ENCODE data around the gene CST3. TPM values are rescaled to one million over a fixed set of nuclear protein-coding genes. Genes with fewer than 3 reads are reported as not detected.
"Not testable (repeated sequence)": the region's sequence is repeated elsewhere in the genome, so short reads cannot be mapped to it uniquely, and the experiment has no call there.

CST3 gene
- total RNA-seq, 1 donor from 2014 or later: 2.5 TPM

DNA sequence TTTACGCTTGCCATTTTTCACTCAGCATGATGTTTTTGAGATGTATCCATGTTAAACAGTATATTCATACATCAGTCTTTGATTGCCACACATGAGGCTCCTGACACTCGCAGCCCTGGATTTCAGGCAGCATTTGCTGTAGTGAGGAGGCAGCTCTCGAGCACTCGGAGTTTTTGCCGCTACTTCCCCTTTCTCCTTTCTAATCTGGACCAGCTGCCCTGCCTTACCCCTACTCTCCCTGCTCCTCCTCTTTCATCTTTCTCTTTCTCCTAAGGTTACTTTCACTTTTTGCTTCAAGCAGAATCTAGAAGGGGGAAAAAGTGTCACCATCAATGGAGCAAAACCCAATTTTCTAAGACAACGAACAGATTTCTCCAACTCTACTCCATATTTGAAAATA is 5.9 kb upstream of the CST3 start:
- intact Hi-C loops (cut with micrococcal nuclease): no loop called here

DNA sequence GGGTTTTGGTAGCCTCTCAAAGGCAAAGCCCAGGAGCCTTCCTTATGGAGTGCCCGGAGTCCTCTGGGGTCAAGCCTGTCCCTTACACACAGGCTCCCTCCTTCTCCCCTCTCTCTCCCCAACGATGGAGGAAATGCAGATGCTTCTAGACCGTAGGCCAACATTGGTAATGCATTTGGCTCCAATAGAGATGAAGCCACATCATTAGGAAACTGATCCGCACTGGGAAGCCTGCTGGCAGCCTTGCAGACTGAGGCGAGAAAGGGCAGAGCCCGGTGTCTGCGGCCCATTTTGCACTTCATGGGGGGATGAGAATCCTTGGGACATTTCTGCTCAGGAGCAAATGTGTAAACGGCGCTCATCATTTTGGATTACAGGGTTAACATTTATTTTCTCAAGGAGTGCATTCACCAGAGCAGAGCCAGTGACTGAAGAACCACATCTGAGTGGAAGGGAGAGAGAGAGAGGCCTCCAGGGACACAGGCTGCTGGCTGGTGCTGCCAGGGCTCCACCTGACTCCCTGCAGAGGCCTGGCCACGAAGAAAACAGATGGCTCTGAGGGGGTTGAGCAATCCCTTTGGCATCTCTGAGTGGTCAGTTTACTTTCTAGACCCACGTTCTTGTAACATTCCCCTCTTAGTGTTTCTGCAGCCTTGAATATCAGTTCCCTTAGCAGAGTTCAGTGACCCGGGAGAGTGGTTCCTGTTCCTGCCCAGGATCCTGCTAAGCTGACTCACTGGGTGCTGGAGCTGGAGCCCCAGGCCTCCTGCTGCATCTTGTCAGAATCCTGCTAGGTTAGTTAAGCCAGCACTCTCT is 4.4 kb upstream of the CST3 start:
- intact Hi-C loops (cut with micrococcal nuclease): no loop called here

DNA sequence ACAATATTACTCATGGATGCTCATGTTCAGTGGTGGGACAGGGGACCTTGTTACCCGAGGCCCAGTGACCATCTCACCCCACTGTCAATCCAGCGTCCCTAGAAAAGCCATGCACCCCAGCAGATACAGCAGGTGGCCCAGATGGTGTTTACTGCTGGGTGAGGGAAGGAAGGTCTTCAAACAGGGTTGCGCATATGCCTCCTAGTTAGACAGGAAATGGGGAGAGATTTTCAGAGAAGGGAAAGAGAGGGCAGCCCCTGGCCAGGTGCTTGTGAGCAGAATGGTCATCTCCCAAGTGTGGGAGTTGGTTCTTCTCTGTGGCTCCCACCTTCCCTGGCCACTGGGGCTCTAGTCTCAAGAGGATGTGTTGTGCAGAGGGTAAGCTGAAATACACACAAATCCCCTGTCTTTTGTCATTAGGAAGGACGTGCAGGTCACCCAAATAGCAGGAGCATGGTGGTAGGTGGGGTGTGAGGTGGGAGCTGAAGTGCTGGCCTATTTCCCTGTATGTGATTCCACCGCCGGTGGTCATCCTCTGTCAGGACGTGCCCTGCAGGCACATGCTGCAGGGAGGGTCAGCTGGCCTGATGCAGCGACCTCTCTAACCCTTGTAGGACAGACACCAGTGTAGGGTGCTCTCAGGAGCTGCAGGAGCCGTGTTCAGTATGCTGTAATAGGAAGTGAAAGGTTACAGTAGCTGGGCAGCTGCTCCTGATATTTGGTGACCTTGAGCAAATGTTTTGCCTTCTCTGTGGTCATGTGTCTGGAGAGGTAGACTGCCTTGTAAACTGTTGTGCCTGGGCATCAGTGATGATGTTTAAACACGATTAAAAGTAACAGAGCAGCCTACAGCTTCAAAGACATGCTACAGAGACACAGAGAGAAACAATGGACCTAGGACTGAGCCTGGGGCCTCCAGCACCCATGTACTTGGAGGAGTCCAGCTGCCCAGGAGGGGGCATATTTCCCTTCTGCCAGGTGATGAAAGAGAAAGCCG is 3.2 kb upstream of the CST3 start:
- intact Hi-C loops (cut with micrococcal nuclease): no loop called here

DNA sequence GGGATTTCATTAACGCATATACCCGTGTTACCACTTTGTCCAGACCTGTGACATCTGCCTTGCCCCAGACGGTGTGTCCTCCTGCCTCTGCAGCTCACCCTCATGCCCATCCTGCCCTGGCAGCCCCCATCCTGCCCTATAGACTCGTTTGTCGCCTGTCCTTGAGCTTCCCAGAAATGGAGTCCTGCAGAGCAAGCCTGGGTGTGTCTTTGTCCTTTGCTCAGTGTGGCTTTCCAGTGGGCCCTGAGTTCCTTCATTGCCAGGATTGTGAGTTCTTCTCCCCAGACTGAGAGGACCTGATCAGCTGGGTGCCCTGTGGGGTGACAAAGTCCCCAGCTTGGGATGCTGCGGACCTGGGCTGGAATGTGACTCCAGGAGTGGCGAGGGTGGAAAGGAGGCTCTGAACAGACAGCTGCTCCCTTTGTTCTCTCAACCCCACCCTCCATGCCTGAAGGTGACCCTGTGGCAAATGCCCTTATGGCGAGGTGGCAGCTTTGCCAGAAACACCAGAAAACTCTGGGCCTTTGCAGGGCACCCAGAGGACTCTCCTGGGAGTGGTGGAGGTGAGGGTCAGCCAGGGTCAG is 2.4 kb upstream of the CST3 start:
- intact Hi-C loops (cut with micrococcal nuclease): no loop called here

DNA sequence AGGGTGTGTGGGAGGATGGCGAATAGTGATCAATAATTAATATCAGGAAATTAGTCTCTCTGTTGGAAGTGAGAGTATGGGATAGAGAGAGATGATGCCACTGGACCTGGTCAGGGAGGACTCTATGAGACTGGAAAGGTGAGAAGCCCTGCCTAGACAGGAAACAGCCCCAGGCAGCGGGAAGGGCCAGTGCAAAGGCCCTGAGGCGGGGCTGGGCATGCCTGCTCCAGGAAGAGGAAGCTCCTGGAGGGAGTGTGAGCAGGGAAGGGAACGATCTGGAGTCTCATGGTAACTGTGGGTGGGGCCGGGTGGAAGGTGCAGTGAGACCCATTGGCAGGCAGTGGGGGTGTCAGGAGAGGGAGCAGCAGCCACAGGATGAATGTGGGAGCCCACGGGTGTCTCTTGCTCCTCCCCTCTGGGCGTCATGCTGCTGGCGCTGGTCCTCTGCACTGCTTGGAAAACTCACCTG is 1.8 kb upstream of the CST3 start:
- intact Hi-C loops (cut with micrococcal nuclease): no loop called here

DNA sequence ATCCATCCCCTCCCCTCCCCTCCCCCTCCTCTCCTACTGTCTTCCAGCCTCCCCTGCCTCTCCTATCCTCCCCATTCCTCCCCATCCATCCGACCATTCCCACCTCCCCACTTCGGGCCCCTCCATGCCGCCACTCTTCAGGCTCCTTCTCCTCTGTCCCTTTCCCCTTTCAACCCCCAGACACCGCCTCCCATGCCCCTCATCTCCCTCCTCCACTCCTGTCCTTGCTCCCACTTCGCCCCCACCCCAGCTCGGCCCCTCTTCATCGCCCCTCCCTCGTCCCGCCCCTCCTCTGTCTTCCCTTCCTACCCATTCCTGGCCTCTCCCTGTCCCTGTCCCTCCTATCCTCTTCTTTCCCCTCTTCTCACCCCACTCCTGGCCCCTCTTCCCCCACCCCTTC is 554 bp upstream of the CST3 start:
- intact Hi-C loops (cut with micrococcal nuclease): no loop called here

DNA sequence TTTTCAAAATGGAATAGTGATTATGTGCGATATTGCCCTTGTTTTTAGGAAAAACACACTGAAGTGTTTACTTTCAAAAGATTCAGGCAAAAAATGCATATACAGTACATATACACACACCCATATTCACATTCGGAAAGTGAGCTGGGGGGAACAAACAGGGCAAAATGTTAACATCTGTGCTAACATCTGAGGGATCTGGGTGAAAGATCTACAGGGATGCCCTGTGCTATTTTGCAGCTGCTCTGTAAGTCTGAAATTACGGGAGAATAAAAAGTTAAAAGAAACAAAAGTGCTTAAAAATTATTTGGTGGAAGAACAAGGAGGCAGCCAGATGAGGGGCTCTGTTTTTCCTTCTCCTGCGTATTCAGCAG is 860 bp downstream of the CST3 start:
- intact Hi-C loops (cut with micrococcal nuclease): no loop called here

DNA sequence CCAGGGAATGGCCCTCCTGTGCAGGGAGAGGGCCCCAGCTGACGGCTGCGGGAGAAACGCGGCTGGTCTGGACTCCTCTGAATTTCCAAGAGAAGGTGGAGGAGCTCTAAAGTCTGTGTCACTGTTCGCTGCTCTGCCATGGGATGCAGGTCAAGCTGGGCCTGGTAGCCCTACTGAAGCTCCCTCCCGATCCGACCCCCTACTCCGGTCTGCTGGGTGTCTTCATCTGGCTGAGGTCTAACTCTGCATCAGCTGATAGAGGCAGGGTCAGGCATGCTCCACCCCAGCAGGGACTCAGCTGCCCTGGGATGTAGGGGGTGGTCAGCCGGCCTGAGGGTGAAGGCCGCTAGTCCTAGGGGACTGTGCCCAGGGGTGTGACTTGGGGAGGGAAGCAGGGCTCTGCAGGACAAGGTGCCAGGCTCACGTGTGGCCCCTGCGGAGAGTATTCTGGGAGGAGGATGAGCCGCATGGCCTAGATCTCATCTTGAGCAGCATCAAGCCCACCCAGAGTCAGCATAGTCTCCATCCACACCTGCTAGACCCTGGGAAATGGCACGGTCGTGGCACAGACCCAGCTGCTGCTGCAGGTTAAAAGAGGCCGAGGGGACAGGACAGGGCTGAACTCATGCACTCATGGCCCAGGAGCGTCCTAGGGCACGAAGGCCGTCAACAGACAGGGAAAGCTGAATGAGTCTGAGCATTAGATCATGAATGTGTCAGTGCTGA is 1.4 kb downstream of the CST3 start:
- intact Hi-C loops (cut with micrococcal nuclease): no loop called here

DNA sequence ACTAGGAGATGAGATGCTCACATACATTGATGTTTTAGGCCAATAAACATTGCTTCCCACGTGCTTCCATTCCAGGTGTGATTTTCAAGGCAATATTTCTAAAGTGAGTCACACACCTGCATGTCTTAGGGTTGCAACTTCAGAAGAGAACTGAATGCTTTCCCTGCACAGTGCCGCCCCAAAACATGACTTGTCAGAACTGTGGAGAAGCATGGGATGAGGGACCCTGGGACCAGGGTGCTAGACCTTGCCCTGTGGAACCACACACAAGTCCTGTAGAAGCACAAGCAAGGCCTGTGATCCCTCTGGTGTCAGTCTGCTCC is 2.0 kb downstream of the CST3 start:
- intact Hi-C loops (cut with micrococcal nuclease): not testable (repeated sequence)

DNA sequence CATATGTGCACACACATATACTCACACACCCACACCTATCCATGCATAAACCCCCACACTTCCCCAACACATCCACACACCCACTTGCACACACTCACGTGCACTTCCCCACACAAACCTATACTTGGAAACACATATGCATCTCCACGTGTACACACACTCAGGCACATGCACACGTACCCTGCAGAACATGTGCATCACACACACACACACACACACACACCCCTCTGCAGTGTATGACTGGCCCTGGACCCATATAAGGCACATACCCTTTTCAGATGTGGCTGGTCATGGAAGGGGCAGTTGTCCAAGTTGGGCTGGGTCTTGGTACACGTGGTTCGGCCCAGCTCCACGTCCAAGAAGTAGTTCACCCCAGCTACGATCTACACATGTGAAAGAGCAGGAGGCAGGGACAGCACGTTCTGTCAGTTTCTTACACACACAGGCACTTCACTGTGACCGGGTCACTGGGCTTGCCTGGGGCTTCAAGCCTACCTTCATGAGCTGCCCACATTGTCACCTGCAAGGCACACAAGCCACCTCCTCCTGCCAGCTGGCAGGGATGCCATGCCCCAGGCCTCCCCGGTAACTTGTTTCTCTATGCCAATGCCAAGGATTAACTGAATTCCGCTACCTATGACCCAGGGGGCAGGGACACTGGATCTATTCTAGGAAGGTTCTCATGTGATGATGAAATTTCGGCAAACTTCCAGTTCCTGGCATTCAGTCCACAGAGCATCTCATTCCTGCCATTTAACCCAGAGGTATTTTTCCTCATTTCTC is 2.6 kb downstream of the CST3 start:
- intact Hi-C loops (cut with micrococcal nuclease): no loop called here

DNA sequence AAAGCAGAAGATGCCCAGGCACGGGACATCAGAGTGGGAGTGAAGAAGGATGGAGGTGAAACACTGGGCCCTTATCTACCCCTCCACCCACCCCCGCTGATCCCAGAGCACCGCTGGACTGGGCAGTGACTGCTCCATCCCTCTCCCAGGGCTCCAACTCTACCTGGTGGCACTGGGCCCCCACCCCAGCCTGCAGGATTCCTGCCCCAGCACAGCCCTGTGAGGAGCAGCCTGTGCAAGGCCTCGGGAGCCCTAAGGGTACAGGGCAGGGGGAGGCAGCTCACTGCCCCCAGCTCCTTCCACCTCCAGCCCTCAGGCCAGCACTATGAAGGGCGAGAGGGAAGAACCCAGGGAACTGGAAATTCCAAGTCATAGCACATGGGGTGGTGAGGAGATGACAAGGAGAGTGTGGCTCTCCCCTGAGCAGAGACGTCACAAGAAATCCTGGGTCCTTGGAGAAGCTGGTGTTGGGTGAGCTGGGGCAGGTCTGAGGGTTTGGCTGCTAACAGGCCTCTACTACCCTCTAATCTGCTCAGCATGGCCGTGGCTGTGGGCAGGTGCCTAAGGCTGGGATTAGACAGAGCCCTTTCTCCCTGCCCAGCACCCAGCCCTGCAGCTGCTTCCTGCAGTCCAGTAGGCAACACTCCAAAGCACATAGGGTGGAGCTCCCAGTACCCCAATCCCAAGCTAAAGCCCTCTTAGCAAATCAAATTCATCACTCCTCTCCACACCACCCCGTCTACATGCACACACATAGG is 3.5 kb downstream of the CST3 start:
- intact Hi-C loops (cut with micrococcal nuclease): no loop called here

DNA sequence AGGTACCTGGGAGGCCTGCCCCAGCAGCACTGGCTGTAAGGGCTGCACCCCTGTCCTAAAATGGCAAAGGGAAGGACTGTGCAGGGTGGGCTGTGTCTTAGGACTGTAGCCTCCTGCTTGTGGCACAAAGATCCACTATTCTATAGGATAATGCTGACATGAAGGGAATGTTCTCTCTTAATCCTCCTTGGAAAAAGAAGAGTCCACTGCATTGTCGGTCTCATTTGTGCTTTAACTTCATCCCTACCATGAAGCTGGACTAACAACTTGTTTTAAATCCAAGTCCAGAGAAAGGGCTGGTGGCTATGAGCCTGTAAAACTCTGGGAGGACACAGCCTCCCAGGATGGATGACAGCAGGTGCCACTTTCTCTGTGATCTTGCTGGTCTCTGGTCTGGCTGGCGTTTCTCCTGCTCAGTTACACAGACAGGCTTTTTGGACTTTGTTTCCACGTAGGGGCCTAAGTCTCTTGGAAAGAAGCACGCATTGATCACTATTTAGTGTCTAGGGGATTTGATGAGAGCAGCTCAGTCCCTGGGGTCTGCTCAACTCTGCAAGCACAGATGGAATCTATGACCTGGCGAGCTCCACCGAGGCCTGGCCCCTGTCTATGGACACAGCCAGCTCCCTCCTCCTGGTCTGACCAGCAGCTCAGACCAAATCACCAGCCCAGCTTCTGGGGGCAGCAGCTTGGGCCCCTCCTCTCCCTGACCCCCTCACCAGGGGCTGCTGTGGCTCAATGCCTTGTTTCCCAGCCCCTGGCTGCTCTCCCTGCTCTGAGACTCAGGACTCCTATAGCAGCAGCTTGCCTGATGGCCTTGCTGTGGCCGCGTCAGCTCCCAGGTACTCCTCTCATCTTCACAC is 4.8 kb downstream of the CST3 start:
- intact Hi-C loops (cut with micrococcal nuclease): no loop called here

DNA sequence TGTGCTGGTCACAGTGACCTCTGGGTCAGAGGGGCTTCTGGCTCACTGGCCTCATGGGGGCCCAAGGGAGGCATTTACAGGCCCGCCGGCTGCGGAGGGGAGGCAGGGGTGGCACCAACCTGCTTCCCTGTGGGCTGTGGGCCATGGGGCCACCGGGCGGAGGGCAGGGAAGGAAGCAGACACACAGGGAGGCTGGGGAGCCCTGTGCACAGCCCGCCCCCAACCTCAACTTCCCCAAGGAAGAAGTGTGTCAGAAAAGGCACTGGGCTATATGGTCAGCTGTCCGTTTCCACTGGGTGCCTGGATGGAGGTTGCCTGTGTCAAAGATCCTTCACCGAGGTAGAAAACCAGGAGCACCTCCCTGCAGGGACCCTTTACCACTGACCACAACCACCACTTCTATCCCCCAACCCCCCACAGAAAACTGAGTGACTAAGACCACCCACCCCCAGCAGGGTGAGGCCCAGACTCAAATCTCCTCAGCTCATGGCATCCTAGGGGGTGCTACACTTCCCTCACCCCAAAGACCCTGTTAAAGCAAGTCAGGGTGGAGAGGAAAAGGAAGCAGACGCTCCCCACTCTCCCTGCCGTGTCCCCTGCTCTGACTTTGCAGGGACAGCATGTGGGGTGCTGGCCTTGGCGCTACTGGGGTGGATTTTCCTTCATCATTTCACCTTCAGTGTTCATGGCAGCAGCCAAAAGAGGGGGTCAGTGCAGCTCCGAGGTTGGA is 5.6 kb downstream of the CST3 start:
- intact Hi-C loops (cut with micrococcal nuclease): no loop called here

DNA sequence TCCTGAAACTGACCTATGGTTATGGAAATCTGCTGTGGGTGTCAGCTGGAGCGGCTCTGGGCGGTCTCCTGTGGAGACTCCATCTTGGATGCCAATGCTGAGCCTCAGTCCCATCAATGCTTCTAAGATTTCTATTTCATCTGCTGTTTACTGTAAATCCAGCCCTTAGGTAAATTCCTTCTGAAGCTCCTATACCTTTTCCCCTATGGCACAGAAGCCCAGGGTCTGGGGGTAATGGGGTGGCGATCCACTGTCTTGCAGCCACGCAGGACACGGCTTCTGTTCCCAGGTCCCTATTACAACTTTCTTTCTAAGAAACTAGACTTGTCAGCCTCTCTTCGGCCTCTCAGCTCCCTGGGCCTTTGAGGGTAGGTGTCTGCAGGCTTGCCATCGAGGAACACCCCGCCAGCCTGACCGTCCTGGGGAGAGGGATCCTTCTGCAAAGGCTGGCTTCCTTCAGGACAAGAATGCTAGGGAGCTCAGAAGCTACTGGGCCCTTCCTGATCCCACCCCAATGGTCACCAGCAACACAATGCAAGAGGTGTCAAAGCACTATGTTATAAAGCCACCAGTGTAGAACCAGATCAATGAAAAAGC is 6.4 kb downstream of the CST3 start:
- intact Hi-C loops (cut with micrococcal nuclease): no loop called here

DNA sequence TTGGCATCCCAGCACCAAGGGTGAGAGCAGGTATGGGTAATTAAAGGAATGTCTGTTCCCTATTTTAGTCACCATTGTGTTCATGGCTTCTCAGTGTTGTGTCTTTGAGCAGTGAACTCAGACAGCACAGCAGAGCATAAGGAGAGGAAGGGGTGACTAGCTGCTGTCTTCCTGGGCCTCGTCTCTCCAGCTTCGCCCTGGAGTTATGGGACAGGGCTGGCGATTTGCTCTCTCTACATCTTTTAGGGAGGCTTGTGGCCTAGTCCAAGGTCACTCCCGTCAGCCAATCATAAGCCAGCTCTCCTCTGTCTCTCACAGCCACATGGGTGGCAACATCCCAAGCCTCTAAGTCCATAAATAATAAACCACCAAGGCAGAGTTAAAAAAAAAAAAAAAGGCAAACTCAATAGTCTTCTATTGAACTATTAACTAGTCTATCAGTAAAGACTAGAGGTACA is 7.3 kb downstream of the CST3 start:
- intact Hi-C loops (cut with micrococcal nuclease): no loop called here

DNA sequence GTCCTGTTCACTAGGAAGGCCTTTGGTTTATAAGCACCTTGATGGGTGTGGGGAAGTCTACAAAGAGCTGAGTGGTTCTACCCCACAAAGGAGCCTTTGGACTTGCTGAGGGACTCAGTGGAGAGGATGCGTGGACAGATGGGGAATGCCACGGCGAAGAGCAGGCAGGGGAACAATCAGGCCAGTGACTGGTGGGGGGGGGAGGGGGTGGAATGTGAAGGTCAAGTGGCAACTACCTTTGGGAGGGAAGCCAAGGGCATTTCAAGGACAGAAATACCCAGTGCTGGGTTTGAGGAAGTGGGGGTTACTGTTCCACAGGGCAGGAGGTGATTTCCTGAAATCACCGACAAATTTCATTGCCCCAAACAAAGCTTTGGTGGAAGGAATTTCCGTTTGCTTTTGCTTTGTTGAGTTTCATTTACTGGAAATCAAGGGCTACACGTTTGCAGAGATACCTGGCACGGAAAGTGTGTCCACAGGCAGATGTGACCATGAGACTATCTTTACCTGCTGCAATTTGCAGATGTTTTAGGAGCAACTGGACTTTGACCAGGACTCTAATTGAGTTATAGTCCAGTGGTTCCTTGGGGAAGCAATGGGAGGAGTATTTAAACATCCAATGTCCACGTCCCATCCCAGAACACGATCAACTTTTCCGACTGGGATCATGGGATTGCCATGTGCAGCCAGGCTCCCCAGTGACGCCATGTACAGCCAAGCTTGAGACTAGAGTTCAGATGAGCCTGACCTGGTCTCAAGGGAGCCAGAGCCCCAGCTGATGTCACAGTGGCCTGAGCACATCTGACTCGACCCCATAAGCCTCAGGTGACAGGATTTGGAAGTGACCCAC is 8.0 kb downstream of the CST3 start:
- intact Hi-C loops (cut with micrococcal nuclease): no loop called here

DNA sequence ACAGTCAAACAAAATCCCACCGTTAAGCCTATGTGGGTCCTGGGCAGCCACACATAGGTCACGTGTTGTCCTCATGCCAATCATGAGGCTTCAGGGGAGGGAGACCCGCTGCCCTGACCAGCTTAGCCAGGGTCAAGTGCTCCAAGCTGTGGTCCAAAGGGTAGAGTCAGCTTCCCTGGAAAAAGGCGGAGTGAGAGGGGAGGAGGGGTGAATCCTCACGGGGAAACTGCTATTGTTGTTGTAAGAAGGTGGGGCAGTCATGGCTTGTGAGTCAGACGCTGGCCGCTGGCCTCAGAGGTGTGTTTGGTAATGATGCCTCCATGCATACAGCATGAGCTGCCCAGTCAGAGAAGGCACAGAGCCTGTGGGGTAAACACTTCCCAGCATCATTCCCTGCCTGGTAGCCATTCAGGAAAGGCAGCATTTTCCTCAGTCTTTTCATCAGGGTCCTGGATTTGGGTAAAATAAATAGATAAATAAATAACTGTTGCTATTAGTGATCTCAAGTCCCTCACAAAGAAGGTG is 8.7 kb downstream of the CST3 start:
- intact Hi-C loops (cut with micrococcal nuclease): no loop called here

Data from T-helper 2 cell treated with Interferon-gamma antibody and Interleukin-4, amounts not matched to agents 100 ng/mL and 5 ng/mL, for 36 hours (primary cell).